ENCODE measurements around the gene ELL2.

DNA sequence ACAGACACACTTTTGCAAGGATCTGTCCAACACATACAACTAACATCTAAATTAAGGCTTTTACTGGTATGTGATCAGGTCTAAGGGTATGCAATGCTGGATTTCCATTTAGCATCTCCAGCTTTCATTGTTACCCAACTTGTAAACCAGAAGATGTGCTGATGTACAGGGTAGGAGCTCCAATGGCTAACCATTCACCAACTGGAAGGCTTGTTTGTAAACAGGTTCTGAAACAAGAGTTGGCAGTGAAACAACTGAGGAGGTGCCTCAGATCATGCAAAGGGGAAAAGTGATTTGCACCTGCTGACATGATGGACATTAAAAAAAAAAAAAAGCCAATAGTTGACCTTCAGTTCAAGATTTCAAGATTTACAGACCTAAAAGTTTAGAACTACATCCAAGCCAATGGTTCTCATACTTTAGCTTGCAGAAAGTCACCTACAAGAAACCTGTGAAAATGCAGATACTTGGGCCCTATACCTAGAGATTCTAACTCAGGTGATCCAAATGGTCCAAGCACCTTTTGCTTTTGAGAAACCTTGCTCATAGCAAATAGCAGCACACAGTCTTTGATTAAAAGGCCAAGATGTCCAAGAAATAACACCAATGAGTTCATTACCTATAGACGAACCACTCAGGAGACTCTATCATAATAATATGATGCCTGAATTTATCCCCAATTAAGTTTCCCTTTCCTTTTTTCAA is 75.2 kb downstream of the ELL2 start:
- TF ChIP-seq, protein P1, sequence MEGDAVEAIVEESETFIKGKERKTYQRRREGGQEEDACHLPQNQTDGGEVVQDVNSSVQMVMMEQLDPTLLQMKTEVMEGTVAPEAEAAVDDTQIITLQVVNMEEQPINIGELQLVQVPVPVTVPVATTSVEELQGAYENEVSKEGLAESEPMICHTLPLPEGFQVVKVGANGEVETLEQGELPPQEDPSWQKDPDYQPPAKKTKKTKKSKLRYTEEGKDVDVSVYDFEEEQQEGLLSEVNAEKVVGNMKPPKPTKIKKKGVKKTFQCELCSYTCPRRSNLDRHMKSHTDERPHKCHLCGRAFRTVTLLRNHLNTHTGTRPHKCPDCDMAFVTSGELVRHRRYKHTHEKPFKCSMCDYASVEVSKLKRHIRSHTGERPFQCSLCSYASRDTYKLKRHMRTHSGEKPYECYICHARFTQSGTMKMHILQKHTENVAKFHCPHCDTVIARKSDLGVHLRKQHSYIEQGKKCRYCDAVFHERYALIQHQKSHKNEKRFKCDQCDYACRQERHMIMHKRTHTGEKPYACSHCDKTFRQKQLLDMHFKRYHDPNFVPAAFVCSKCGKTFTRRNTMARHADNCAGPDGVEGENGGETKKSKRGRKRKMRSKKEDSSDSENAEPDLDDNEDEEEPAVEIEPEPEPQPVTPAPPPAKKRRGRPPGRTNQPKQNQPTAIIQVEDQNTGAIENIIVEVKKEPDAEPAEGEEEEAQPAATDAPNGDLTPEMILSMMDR (IDR thresholded peaks at IDR 0.05; ENCODE audit: low read length): no peak
- TF ChIP-seq EZH2 (optimal IDR thresholded peaks at IDR 0.05; ENCODE audit: low read depth, low read length): no peak
